HepG2 (cell line): ENCODE data around the gene AGTPBP1. TPM values are rescaled to one million over a fixed set of nuclear protein-coding genes. Genes with fewer than 3 reads are reported as not detected.

ENCODE experiments used
- BCL3 ChIP-seq: sonication (generic); formaldehyde crosslinking; IDR thresholded peaks from 2 replicates; pipeline ENCODE4 v1.5.1; 2020; ENCODE audit warnings: mild to moderate bottlenecking, missing genetic modification reagents, moderate library complexity
- BRD4 ChIP-seq: sonication (generic); formaldehyde crosslinking; IDR thresholded peaks from 2 replicates; pipeline ENCODE4 v1.4.0; 2020; ENCODE audit warnings: missing genetic modification reagents
- DMTF1 ChIP-seq: sonication (generic); formaldehyde crosslinking; IDR thresholded peaks from 2 replicates; pipeline ENCODE4 v1.4.0; 2020; ENCODE audit warnings: mild to moderate bottlenecking, missing genetic modification reagents
- KLF15 ChIP-seq: sonication (generic); formaldehyde crosslinking; IDR thresholded peaks from 2 replicates; pipeline ENCODE4 v1.8.1; 2023; ENCODE audit warnings: borderline replicate concordance, mild to moderate bottlenecking, inconsistent platforms, missing genetic modification reagents, mixed read lengths
- RERE ChIP-seq: IDR thresholded peaks from 2 replicates; pipeline ENCODE4 v1.6.1; 2016; ENCODE audit warnings: low read depth, missing genetic modification reagents, missing compliant biosample characterization
- ZBTB14 ChIP-seq: sonication (generic); formaldehyde crosslinking; IDR thresholded peaks from 2 replicates; pipeline ENCODE4 v1.4.0; 2020; ENCODE audit warnings: missing genetic modification reagents
- ZFY ChIP-seq: sonication (generic); formaldehyde crosslinking; IDR thresholded peaks from 2 replicates; pipeline ENCODE4 v1.4.0; 2020; ENCODE audit warnings: missing genetic modification reagents
- ZNF142 ChIP-seq: sonication (generic); formaldehyde crosslinking; IDR thresholded peaks from 2 replicates; pipeline ENCODE4 v1.4.0; 2020; ENCODE audit warnings: missing genetic modification reagents
- ZNF251 ChIP-seq: sonication (generic); formaldehyde crosslinking; IDR thresholded peaks from 2 replicates; pipeline ENCODE4 v1.9.0; 2021; ENCODE audit warnings: mild to moderate bottlenecking, missing genetic modification reagents
- ZNF709 ChIP-seq: sonication (generic); formaldehyde crosslinking; IDR thresholded peaks from 2 replicates; pipeline ENCODE4 v1.5.0; 2020; ENCODE audit warnings: mild to moderate bottlenecking, missing genetic modification reagents
- ZNF841 ChIP-seq: sonication (generic); formaldehyde crosslinking; IDR thresholded peaks from 2 replicates; pipeline ENCODE4 v1.8.1; 2023; ENCODE audit warnings: missing genetic modification reagents, borderline replicate concordance
- polyA plus RNA-seq, 8 experiments: library from polyadenylated mRNA; depleted of rRNA in 3 of 8; stranded (reverse) in 7 of 8; unstranded in 1 of 8; fragments of >200 nt; fragmentation: Illumina TruSeq in 4 of 8; extraction: Trizol in 4 of 8; gene quantifications; 2 replicates each; pipeline versions ENCODE4 v1.2.1 to v1.2.3, GENCODE V29; 2011 to 2016; ENCODE audit warnings: low read depth in 4 of 8, missing spikeins in 1 of 8, mixed read lengths in 1 of 8; ENCODE audit not compliant: insufficient read depth in 1 of 8
- total RNA-seq, 5 experiments: library from RNA; depleted of rRNA; stranded (reverse); fragments of >200 nt; fragmentation: Illumina TruSeq; extraction: Trizol; gene quantifications; 2 replicates each; pipeline ENCODE4 v1.2.3, GENCODE V29; 2016; ENCODE audit warnings: low read depth in 1 of 5

The AGTPBP1 gene
- total and polyA plus RNA-seq, 2 of the 13 experiments (the other 11 are each of a cell fraction or from before 2014, with no cell fraction given): 9.7 to 22.3 TPM

- TF ChIP-seq BCL3 (CRISPR knock-in tag) (no peak; the same call in 1 of the 2 replicates), RERE (CRISPR knock-in tag) (no peak), BRD4 (CRISPR knock-in tag) (no peak), ZFY (CRISPR knock-in tag) (peak; percentile 58; the same call in 1 of the 2 replicates), KLF15 (CRISPR knock-in tag) (peak; percentile 38; the same call in 1 of the 2 replicates), ZNF142 (CRISPR knock-in tag) (no peak; the same call in 1 of the 2 replicates), ZNF709 (no peak), ZBTB14 (CRISPR knock-in tag) (no peak), DMTF1 (CRISPR knock-in tag) (no peak), ZNF841 (peak; percentile 61; the same call in 1 of the 2 replicates), ZNF251 (CRISPR knock-in tag) (no peak)
Observed at GRCh38 chr9:85741095-85741874, 469 bp downstream of the AGTPBP1 start (continued).
